Stimulated activated CD8-positive, alpha-beta memory T cell treated with anti-CD3 and anti-CD28 coated beads, Interleukin-12 subunit alpha, Interleukin-12 subunit beta, amount 100 ng/mL, for 24 hours (primary cell): Measurements from ENCODE around the gene ANKRD65.

Source experiments
- DNase-seq: peaks from one replicate; pipeline ENCODE4 v3.0.0-alpha.2; 2020; ENCODE audit errors: extremely low read depth

The ANKRD65 gene

GRCh38 chr1:1441002-1441888, 20.2 kb upstream of the ANKRD65 start:
- DNase-seq: peak; percentile 26

DNA sequence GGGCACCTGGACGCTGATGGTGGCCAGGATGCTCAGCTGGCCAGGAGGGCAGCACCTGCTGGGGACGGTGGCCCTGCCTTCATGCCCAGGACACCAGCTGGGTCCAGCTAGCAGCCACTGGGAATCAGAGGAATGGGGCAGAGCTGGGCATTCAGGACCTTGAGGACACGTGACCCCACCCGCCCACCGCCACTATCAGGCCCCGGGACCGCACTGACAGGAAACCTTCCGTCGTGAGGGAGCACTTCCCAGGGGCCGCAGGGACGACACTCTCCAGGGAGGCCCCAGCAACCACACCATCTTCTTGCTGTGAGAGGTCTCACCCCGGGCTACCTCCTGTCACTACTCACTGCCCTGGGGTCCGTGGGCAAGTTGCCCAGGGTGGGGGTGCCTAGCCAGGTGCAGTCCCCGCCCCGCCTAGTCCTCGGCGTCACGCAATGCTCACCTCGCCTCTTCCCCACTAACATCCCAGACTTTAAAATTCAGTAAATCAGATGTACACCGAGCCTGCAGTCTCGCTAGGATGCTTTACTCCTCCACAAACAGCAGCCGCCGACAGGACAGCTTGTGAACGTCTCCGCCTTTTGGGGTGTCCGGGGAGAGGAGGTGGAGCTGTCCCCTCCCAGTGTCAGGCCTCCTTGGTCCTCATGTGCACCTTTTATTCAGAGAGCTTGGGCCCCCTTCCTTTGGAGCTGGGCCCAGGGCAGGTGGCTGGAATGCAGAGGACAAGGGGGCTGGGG, 19.4 kb upstream of the ANKRD65 start:
- DNase-seq: no peak

- no peak for DNase-seq
Measured at GRCh38 chr1:1439546-1440261, 18.6 kb upstream of the ANKRD65 start.

DNA sequence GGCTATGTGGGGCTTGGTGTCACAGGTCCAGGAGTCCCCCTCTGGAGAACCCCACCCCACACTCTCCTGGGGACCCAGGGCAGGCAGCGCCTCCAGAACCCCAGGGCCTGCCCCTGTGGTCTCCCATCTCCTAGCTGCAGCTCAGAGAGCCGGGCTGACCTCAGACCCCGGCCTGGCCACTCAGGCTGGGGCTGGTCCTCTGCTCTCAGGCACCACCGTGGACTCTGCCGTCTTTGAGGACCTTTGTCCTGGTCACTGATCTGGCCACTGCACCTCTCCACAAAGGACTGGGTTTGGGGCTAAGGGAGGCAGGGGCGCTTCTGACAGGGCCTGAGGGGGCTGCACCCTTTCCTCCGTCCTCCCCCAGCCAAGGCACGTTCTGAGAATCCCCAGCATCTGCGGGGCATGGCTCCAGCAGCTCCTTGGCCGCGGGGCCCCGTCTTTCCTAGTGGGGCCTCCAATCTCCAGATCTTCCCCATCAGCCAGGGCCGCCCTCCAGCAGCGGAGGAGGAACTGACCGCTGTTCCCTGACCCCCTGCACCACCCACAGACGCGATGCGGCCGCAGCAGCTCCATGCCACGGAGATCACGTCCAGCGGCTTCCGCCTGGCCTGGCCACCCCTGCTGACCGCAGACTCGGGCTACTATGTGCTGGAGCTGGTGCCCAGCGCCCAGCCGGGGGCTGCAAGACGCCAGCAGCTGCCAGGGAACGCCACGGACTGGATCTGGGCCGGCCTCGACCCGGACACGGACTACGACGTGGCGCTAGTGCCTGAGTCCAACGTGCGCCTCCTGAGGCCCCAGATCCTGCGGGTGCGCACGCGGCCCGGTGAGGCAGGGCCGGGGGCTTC, 17.7 kb upstream of the ANKRD65 start:
- DNase-seq: no peak

DNA sequence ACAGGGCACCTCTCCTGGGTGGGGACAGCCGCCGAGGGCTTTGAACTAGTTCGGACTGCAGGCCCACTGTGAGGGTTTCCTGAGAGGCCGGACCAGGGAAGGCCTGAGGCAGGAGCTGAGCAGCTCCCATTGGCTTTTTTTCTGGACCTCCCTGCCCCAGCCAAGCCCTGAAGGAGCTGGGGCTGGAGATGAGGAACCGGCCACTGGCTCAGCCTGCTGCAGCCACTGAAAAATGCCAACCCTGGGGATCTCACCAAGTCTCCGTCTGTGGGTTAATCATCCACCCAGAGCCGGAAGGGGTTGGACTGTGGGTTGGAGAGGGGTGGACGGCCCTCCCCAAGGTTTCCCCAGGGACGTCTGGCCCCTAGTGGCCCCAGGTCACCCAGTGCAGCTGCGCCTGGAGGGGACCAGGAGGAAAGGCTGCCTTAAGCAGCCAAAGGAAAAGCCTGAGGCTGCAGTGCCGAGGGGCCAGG, 16.9 kb upstream of the ANKRD65 start:
- no peak for DNase-seq

DNA sequence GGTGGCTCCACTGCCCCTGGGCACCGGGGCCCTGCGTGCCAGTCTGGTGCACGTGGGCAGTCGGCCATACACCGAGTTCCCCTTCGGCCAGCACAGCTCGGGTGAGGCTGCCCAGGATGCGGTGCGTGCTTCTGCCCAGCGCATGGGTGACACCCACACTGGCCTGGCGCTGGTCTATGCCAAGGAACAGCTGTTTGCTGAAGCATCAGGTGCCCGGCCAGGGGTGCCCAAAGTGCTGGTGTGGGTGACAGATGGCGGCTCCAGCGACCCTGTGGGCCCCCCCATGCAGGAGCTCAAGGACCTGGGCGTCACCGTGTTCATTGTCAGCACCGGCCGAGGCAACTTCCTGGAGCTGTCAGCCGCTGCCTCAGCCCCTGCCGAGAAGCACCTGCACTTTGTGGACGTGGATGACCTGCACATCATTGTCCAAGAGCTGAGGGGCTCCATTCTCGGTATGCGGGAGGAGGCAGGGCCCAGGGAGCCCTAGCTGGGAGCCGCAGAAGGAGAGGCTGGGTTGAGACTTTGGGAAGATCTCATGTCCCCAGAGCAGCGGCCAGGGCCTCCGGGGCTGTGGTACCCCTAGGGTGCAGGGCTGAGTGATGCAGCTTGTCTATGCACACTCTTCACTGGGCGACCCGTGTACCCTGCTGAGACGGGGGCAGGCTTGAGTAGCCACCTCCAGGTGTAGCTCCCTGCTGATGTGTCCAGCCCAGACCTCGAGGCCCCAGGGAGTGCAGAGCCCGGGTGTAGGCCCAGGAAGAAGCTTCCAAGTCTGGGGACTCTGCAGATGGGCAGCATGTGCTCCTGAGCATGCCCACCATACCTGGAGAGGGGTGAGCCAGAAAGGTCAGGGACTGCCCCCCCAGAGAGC, 16.2 kb upstream of the ANKRD65 start:
- DNase-seq: no peak

DNA sequence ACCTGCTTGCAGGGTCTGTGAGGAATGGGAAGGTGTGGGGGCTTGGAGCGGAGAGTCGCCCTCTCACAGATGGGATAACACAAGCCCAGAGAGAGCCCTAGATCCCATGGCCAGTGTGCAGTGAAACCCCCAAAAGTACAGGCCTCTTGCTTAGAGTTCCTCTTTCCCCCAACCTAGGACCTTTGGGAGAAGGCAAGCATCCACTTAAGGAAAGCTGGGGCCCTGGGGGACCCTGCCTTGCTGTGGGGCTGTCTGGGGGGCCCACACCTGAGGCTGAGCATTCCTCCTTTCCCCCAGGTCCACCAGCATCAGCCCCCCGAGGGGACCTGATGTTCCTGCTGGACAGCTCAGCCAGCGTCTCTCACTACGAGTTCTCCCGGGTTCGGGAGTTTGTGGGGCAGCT, 15.6 kb upstream of the ANKRD65 start:
- no peak for DNase-seq

GRCh38 chr1:1435911-1436629, 15.0 kb upstream of the ANKRD65 start:
- DNase-seq: no peak

DNA sequence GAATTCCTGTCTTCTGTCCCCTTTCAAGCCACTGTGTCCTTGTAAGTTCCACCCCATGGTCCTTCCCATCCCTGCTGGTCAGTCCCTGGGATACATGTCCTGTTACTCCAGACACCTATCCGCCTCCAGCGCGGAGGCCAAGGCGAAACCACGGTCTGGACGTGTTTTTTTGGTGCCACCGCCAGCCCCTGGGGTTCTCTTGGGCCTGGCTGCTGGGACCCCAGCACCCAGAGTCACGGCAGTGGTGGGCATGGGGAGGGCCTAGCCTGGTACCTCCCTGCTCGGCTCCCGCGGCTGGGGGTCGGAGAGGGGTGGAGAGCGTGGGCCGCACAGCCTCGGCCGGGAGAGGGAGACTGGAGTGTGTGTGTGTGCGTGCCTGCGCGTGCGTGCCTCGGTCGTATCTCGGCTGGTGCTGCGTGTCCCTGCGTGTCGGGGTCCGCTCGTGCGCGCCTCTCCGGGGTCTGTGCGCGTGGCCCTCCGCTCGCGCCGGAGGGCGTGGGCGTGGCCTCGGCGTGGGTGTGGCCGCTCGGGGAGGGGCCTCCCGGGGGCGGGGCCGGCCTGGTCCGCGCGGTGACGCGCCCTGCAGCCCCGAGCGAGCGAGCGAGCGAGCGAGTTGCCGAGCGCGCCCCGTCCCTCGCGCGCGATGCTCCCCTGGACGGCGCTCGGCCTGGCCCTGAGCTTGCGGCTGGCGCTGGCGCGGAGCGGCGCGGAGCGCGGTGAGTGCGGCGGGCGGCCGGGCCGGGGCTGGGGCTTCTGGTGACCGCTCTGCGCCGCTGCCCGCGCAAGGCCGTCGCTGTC, 14.2 kb upstream of the ANKRD65 start, which contains the start of gene VWA1:
TSS of gene VWA1 (plus strand) at position 585 of the 798 bp plus-strand sequence. CDS start at position 644, 59 bp downstream.
- DNase-seq: peak; percentile 20

GRCh38 chr1:1434824-1435105, 13.7 kb upstream of the ANKRD65 start:
- DNase-seq: no peak

DNA sequence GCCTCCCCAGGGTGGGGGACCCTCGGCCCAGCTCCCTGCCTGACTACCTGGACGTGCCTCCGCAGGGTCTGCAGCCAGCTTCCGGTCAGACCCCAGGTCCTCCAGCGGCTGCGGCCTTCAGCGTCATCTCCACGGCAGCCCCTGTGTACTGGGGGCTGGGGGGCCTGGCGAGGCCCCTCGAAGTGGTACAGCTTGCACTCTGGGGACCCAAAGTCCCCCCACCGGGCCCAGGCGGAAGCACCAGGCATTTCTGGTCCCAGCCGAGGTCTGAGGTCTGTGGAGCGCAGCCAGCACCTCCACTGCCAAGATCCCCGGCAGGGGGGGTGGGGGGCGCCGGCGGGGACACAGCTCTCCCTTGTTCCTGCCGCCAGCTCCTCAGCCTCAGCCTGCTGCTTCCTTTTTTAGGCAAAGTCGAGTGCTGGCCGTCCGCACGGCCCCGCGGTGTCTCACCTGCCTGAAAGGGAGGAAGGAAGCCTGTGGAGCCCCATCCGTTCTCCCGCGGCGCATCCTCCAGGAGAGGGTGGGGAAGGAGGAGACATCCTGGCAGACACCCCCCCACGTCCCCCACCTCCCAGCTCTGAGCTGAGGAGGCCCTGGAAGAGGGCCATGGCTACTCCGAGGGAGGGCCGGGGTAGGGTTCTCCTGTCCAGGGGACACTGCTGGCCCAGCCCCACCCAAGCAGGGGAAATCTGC, 13.2 kb upstream of the ANKRD65 start:
- DNase-seq: no peak

DNA sequence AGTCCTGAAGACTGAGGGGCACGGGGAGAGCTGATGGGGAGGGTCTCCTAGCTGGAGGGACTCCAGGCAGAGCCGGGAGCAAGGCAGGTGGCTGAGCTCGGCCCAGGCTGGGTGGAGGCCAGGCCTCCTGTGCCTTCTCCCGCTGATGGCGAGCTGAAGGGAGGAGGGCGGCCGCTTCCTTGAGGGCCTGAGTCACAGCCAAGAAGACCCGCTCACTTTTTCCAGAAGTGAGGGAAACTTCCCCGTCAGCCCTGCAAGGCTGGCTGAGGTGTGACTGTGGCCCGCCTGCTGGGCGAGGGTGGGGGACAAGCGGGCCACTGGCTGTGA, 12.7 kb upstream of the ANKRD65 start:
- peak; percentile 36 for DNase-seq

GRCh38 chr1:1432951-1433803, 12.1 kb upstream of the ANKRD65 start:
- no peak for DNase-seq

DNA sequence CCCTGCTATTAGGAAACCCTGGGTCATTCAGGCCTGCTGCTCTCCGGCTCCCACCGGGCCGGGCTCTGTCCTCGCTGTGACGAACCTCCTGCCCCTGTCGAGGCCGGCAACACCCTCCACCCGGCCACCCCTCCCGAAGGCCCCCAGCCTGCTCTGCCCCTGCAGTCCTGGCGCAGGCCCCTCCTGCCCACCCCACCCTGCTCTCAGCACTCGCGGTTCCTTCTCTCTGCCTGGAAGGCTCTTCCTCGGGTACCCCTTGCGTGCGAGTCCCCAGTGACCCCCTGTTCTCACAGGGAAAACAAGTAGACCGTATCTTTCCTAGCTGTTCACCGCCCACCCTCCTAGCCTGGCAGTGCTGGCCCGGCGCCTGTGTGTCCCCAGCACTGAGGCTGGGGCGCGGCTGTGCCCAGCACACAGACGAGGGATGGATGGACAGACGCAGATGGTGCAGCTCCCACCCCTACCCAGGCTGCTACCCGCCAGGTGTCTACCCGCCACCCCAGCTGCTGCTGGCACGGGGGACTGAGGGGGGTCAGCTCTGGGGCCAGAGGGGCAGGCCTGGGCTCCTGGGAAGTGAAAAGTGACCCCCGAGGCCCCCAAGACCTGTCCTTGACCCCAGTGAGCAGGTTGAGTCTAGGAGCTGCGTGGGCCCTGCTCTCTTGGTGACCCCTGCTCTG, 11.3 kb upstream of the ANKRD65 start:
- no peak for DNase-seq

DNA sequence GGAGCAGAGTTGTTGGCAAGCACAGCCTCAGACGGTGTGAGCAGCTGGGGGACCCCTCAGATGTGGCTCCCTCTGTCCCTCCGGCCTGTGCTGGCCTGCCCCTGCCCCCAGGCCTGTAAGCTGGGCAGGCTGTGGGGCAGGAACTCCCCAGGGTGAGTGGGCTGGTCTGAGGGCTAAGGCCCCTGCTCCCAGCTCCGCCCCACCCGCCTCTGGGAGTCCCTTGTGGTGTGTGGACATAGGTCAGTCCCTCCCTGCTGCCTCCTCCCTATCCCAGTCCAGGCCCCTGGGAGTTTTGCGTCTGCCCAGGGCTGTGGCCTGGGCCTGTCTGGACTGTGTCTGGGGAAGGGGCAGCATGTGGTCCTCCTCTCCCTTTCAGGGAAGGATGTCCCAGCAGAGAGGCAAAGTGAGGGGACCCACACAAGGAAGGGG, 10.8 kb upstream of the ANKRD65 start:
- no peak for DNase-seq

DNA sequence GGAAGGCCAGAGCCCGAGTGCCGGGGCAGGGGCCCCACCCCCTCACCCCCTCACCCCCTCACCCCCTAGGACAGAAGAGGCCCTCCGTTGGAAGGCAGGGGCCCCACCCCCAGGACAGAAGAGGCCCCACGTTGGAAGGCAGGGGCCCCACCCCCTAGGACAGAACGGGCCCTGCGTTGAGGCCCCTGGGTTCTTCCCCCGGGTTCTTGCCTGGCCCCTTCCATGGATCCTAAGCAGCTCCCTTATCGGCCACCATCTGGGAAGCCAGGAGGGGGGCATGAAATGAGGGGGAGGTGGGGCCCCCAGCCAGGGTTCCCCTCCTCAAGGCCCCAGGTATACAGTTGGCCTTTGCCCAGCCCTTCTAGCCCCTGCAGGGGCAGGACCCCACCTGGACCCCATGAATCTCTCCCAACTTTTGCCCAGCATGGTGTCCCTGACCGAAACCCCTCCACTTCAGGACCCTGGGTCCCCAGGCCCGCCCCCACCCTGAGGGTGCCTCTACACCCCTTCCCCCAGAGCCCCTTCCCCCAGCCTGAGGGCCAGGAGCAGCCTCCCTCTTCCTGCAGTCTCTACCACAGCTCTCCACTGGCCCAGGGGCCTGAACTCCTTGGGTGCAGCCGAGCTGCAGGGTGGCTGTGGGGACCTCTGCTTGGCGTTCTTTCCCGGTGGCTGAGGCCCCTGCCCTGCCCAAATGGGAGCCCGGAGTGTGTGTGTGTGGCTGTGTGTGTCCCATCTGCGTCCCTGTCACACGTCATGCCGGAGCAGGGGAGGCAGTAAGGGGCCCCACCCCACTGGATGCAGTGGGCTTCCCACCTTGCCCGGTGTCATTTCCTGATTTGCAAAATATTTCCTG, 10.1 kb upstream of the ANKRD65 start:
- DNase-seq: no peak
